Stimulated activated CD8-positive, alpha-beta memory T cell treated with anti-CD3 and anti-CD28 coated beads, Interleukin-2, amount 100 ng/mL, for 1 hour (primary cell): ENCODE measurements around the gene ESRRB.

Source experiments
- DNase-seq, 2 donors: peaks; one replicate each; pipeline ENCODE4 v3.0.0-alpha.2; 2020; ENCODE audit warnings: low read depth in 2 of 2

ESRRB gene

GRCh38 chr14:76541594-76542219 is 165.8 kb downstream of the ESRRB start:
- DNase-seq = no peak

GRCh38 chr14:76546426-76547221 is 170.7 kb downstream of the ESRRB start:
- DNase-seq = no peak

GRCh38 chr14:76547831-76548230 is 171.9 kb downstream of the ESRRB start:
- DNase-seq = no peak

- no peak for DNase-seq
These were observed 174.6 kb downstream of the ESRRB start for GRCh38 chr14:76550534-76550933.

GRCh38 chr14:76551116-76551515 is 175.2 kb downstream of the ESRRB start:
- no peak for DNase-seq
